HepG2 (cell line): Measurements from ENCODE around the gene SLC11A1. TPM values are rescaled to one million over a fixed set of nuclear protein-coding genes. Genes with fewer than 3 reads are reported as not detected.

ENCODE experiments used
- AKNA ChIP-seq: sonication (generic); formaldehyde crosslinking; IDR thresholded peaks from 2 replicates; pipeline ENCODE4 v1.4.0; 2020; ENCODE audit warnings: missing genetic modification reagents, borderline replicate concordance
- ARHGAP35 ChIP-seq: sonication (generic); formaldehyde crosslinking; IDR thresholded peaks from 2 replicates; pipeline ENCODE4 v1.9.0; 2022; ENCODE audit warnings: mild to moderate bottlenecking, inconsistent platforms, moderate library complexity, missing genetic modification reagents, borderline replicate concordance
- CENPT ChIP-seq: sonication (generic); formaldehyde crosslinking; IDR thresholded peaks from 2 replicates; pipeline ENCODE4 v1.8.0; 2022; ENCODE audit warnings: low read depth, mild to moderate bottlenecking, moderate library complexity, missing genetic modification reagents
- FUBP1 ChIP-seq: sonication (generic); formaldehyde crosslinking; IDR thresholded peaks from 2 replicates; pipeline ENCODE4 v1.5.1; 2020; ENCODE audit warnings: missing genetic modification reagents, mild to moderate bottlenecking, borderline replicate concordance
- HNRNPK ChIP-seq: fragments of 200-400 bp; formaldehyde crosslinking; IDR thresholded peaks from 2 replicates; pipeline ENCODE4 v1.6.1; 2018; ENCODE audit warnings: low read length, low read depth, moderate library complexity, mild to moderate bottlenecking; ENCODE audit not compliant: poor library complexity, severe bottlenecking
- NFATC3 ChIP-seq: sonication (generic); formaldehyde crosslinking; IDR thresholded peaks from 2 replicates; pipeline ENCODE4 v1.5.1; 2020; ENCODE audit warnings: mild to moderate bottlenecking, missing genetic modification reagents
- SETDB1 ChIP-seq: sonication (generic); formaldehyde crosslinking; IDR thresholded peaks from 2 replicates; pipeline ENCODE4 v1.5.1; 2020; ENCODE audit warnings: missing genetic modification reagents, mild to moderate bottlenecking, borderline replicate concordance
- SMAD9 ChIP-seq: sonication (generic); formaldehyde crosslinking; IDR thresholded peaks from 2 replicates; pipeline ENCODE4 v1.5.1; 2020; ENCODE audit warnings: mild to moderate bottlenecking, missing genetic modification reagents
- SP2 ChIP-seq: sonication (generic); formaldehyde crosslinking; IDR thresholded peaks from 2 replicates; pipeline ENCODE4 v1.5.1; 2020; ENCODE audit warnings: mild to moderate bottlenecking, missing genetic modification reagents
- TERF1 ChIP-seq: sonication (generic); formaldehyde crosslinking; IDR thresholded peaks from 2 replicates; pipeline ENCODE4 v1.8.0; 2022; ENCODE audit warnings: mild to moderate bottlenecking, missing genetic modification reagents, moderate library complexity
- ZBTB38 ChIP-seq: sonication (generic); formaldehyde crosslinking; IDR thresholded peaks from 2 replicates; pipeline ENCODE4 v1.5.1; 2020; ENCODE audit warnings: mild to moderate bottlenecking, missing genetic modification reagents
- ZNF207 ChIP-seq: fragments of 450-650 bp; IDR thresholded peaks from 2 replicates; pipeline ENCODE4 v1.6.1; 2016; ENCODE audit warnings: antibody characterized with exemption, borderline replicate concordance
- ZNF260 ChIP-seq: sonication (generic); formaldehyde crosslinking; IDR thresholded peaks from 2 replicates; pipeline ENCODE4 v1.4.0; 2020; ENCODE audit warnings: missing genetic modification reagents, low read depth, mild to moderate bottlenecking, borderline replicate concordance
- ZNF530 ChIP-seq: sonication (generic); formaldehyde crosslinking; IDR thresholded peaks from 2 replicates; pipeline ENCODE4 v1.5.0; 2020; ENCODE audit warnings: low read depth, mild to moderate bottlenecking, missing genetic modification reagents
- ZNF557 ChIP-seq: sonication (generic); formaldehyde crosslinking; IDR thresholded peaks from 2 replicates; pipeline ENCODE4 v1.4.0; 2020; ENCODE audit warnings: missing genetic modification reagents
- ZNF713 ChIP-seq: sonication (generic); formaldehyde crosslinking; IDR thresholded peaks from 2 replicates; pipeline ENCODE4 v1.4.0; 2020; ENCODE audit warnings: mild to moderate bottlenecking, missing genetic modification reagents
- ZNF766 ChIP-seq: sonication (generic); formaldehyde crosslinking; IDR thresholded peaks from 2 replicates; pipeline ENCODE4 v1.5.0; 2020; ENCODE audit warnings: missing genetic modification reagents, borderline replicate concordance
- polyA plus RNA-seq, 8 experiments: library from polyadenylated mRNA; depleted of rRNA in 3 of 8; stranded (reverse) in 7 of 8; unstranded in 1 of 8; fragments of >200 nt; fragmentation: Illumina TruSeq in 4 of 8; extraction: Trizol in 4 of 8; gene quantifications; 2 replicates each; pipeline versions ENCODE4 v1.2.1 to v1.2.3, GENCODE V29; 2011 to 2016; ENCODE audit warnings: low read depth in 4 of 8, missing spikeins in 1 of 8, mixed read lengths in 1 of 8; ENCODE audit not compliant: insufficient read depth in 1 of 8
- total RNA-seq, 5 experiments: library from RNA; depleted of rRNA; stranded (reverse); fragments of >200 nt; fragmentation: Illumina TruSeq; extraction: Trizol; gene quantifications; 2 replicates each; pipeline ENCODE4 v1.2.3, GENCODE V29; 2016; ENCODE audit warnings: low read depth in 1 of 5
- TF ChIP-seq, protein P1 (sequence below): IDR thresholded peaks from 2 replicates; pipeline ENCODE4 v1.6.1; 2018; ENCODE audit warnings: missing genetic modification reagents, mild to moderate bottlenecking, missing compliant biosample characterization
- TF ChIP-seq, protein P2 (sequence below): sonication (generic); formaldehyde crosslinking; conservative IDR thresholded peaks from 2 replicates; pipeline ENCODE4 v1.4.0; 2020; ENCODE audit warnings: missing genetic modification reagents

The SLC11A1 gene
- total and polyA plus RNA-seq, 2 of the 13 experiments (the other 11 are each of a cell fraction or from before 2014, with no cell fraction given) = 0.33 to 2.3 TPM

- TF ChIP-seq AKNA (CRISPR knock-in tag) (no peak), ARHGAP35 (CRISPR knock-in tag) (peak; percentile 89), ZNF260 (CRISPR knock-in tag) (no peak), SMAD9 (CRISPR knock-in tag) (no peak), CENPT (CRISPR knock-in tag) (no peak), ZNF557 (peak; percentile 95), ZNF207 (no peak), HNRNPK (no peak), ZBTB38 (peak; percentile 88), ZNF766 (CRISPR knock-in tag) (peak; percentile 77; the same call in 1 of the 2 replicates), FUBP1 (CRISPR knock-in tag) (no peak), ZNF713 (CRISPR knock-in tag) (no peak; the same call in 1 of the 2 replicates), NFATC3 (CRISPR knock-in tag) (no peak), TERF1 (CRISPR knock-in tag) (no peak), ZNF530 (CRISPR knock-in tag) (0 out of 2 replicates have a peak, but pooled peaks have one; percentile 80), SP2 (CRISPR knock-in tag) (peak; percentile 54; the same call in 1 of the 2 replicates), SETDB1 (CRISPR knock-in tag) (no peak)
- TF ChIP-seq, protein P1, sequence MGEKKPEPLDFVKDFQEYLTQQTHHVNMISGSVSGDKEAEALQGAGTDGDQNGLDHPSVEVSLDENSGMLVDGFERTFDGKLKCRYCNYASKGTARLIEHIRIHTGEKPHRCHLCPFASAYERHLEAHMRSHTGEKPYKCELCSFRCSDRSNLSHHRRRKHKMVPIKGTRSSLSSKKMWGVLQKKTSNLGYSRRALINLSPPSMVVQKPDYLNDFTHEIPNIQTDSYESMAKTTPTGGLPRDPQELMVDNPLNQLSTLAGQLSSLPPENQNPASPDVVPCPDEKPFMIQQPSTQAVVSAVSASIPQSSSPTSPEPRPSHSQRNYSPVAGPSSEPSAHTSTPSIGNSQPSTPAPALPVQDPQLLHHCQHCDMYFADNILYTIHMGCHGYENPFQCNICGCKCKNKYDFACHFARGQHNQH (CRISPR knock-in tag) = peak; percentile 98
- TF ChIP-seq, protein P2, sequence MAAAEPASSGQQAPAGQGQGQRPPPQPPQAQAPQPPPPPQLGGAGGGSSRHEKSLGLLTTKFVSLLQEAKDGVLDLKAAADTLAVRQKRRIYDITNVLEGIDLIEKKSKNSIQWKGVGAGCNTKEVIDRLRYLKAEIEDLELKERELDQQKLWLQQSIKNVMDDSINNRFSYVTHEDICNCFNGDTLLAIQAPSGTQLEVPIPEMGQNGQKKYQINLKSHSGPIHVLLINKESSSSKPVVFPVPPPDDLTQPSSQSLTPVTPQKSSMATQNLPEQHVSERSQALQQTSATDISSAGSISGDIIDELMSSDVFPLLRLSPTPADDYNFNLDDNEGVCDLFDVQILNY (CRISPR knock-in tag) = no peak
Observed at GRCh38 chr2:218397820-218398436, 15.9 kb downstream of the SLC11A1 start (continued).
